Omental fat pad (tissue), 4 donors: ENCODE results near the gene TUFT1. TPM values are rescaled to one million over a fixed set of nuclear protein-coding genes. Genes with fewer than 3 reads are reported as not detected.

Experiments
- ATAC-seq: fragments of 150-250 bp; one replicate; pipeline ENCODE4 v1.9.1; 2016; ENCODE audit warnings: mild to moderate bottlenecking, moderate library complexity; ENCODE audit not compliant: low FRiP score
- DNase-seq: peaks from one replicate; pipeline ENCODE4 v3.0.0-alpha.2; 2019; ENCODE audit warnings: low spot score
- CTCF ChIP-seq, 3 donors: fragments of 450-650 bp; IDR thresholded peaks; one replicate each; pipeline ENCODE4 v1.5.1; 2016 to 2017; ENCODE audit warnings: antibody characterized with exemption in 3 of 3, mild to moderate bottlenecking in 3 of 3, moderate library complexity in 2 of 3
- total RNA-seq, 4 donors: library from RNA; depleted of rRNA; stranded (reverse); fragments of >200 nt; gene quantifications; one replicate each; pipeline ENCODE4 v1.1.0, GENCODE V29; 2016

Gene TUFT1
- total RNA-seq, 4 donors from 2014 or later: 5.0 to 12.8 (median 7.7) TPM

- no peak for DNase-seq
- ATAC-seq: no peak
- no peak for TF ChIP-seq CTCF (IDR thresholded peaks at IDR 0.05)
These were observed 43.7 kb downstream of the TUFT1 start for GRCh38 chr1:151583796-151584195.

DNA sequence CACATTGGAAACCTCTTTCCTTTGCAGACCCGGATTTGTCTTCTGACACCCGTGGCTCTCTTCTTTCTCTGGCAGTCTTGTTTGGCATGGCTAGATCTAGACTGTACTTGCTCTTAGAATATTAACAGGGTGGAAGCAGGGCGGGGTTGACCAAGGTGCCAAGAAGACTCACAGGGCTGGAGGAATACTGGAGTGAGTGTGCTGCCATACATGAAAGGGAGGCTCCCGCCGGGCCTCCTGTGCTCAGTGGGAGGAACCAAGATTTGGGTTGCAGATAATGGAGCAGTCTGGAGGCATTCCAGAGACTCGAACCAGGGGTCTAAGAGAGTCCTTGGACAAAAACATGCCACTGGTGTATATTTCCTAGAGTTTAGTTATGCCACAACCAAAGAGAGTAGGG, 44.2 kb downstream of the TUFT1 start:
- ATAC-seq: no peak
- TF ChIP-seq CTCF (IDR thresholded peaks at IDR 0.05): no peak
- DNase-seq: no peak

GRCh38 chr1:151584780-151585179, 44.7 kb downstream of the TUFT1 start:
- no peak for TF ChIP-seq CTCF (IDR thresholded peaks at IDR 0.05)
- DNase-seq: no peak
- ATAC-seq: no peak

DNA sequence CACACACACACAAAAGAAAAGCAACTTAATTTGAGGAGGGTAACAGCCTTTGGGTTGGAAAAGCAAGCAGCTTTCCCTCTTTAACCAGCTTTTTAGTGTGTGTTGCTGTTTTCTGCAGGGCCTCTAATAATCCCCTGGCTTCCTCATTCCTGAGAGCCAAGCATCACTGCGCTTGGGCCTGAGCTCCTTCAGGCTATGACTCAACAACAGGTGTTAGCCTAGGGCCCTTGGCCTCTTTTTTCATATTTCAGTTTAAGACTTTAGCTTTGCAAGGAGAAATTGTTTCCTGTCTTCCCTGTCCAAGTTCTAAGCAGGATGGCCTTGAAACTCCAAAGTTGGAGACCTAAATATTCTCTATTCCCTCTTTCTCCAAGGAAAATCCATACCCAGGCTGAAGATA, 45.5 kb downstream of the TUFT1 start:
- TF ChIP-seq CTCF (IDR thresholded peaks at IDR 0.05): no peak
- no peak for DNase-seq
- ATAC-seq: peak; percentile 50

DNA sequence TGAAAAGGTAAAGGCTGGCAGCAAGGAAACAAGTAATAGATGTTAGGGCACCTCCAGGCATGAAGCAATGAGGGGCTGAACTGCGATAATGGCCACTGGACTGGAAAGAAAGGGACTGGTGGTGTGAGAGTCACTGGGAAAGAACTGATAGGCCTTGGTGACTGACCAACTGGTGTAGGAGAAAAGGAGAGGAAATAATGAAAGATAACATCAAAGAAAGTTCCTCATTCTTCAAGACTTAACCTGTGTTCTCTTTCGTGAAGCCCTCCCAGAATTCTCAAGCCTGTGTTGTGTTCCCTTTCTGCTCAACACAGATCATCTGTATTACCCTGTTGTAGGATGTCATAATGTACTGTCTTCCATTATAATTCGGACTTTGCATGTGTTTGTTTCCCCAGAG, 50.9 kb downstream of the TUFT1 start:
- ATAC-seq: no peak
- no peak for TF ChIP-seq CTCF (IDR thresholded peaks at IDR 0.05)

GRCh38 chr1:151593730-151594129, 53.6 kb downstream of the TUFT1 start:
- ATAC-seq (peak; percentile 23), DNase-seq (no peak)
- TF ChIP-seq CTCF (IDR thresholded peaks at IDR 0.05): no peak

More for the DNA sequence above, 50.9 kb downstream of the TUFT1 start:
- no peak for DNase-seq

DNA sequence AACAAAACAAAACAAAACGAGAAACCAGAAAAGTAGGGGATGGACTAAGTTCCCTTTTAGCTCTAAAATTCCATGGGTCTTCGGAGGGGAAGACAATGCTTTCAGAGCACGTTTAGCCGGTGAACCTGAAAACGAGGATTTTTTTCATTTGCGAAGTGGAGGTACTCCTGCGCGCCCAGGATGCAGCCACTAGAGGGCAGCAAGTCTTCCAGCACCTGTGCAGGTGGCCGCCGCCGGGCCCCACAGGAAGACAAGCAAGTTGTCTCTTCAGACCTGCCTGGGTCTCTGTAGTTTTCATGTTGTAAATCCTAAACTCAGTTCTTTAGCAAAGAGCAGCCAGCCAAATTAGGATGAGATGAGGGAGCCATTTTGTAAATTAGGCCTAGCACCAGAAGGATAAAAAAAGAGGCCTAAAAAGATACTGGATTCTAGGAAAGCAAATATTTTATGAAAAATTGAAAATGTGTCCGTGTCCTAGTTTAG, 54.1 kb downstream of the TUFT1 start:
- peak; percentile 78 for ATAC-seq
- peak in 1 of 3 donors; percentile 65 for TF ChIP-seq CTCF (IDR thresholded peaks at IDR 0.05)
- peak; percentile 65 for DNase-seq
